Activated T-helper 17 cell treated with anti-CD3 and anti-CD28 coated beads, Interleukin-2, amount 50 U/mL, for 72 hours (primary cell): Measurements from ENCODE around the gene IGSF11. TPM values are rescaled to one million over a fixed set of nuclear protein-coding genes. Genes with fewer than 3 reads are reported as not detected.
A peak's percentile ranks its signal among the peaks of the same experiment; 100 is the strongest.

Experiments
- ATAC-seq: fragments of 150-1000 bp; cut with Tn5 transposase; replicated peaks from 2 replicates; pipeline ENCODE4 v1.10.0; 2021; ENCODE audit warnings: mild to moderate bottlenecking, moderate library complexity
- H3K27ac Mint-ChIP-seq: one replicate; pipeline ENCODE4 v1.8.0; 2022; ENCODE audit warnings: mixed read lengths
- H3K27me3 Mint-ChIP-seq: one replicate; pipeline ENCODE4 v1.8.0; 2022; ENCODE audit warnings: mixed read lengths
- H3K36me3 Mint-ChIP-seq: one replicate; pipeline ENCODE4 v1.8.0; 2022; ENCODE audit warnings: low read depth, mild to moderate bottlenecking, mixed read lengths
- H3K4me1 Mint-ChIP-seq: one replicate; pipeline ENCODE4 v1.8.0; 2022; ENCODE audit warnings: mixed read lengths
- H3K4me3 Mint-ChIP-seq: one replicate; pipeline ENCODE4 v1.8.0; 2022; ENCODE audit warnings: mild to moderate bottlenecking, mixed read lengths
- H3K9me3 Mint-ChIP-seq: one replicate; pipeline ENCODE4 v1.8.0; 2022; ENCODE audit warnings: mixed read lengths
- total RNA-seq, 2 donors: library from RNA; stranded (reverse); gene quantifications; one replicate each; pipeline ENCODE4 v1.2.3, GENCODE V29; 2022

Gene IGSF11
- total RNA-seq, 2 donors from 2014 or later: 0.24 to 0.52 TPM

- no peak overlapping the region for H3K27ac Mint-ChIP-seq
- H3K4me1 Mint-ChIP-seq: peaks cover 18% of the 10 kb centered on the region
- no peak for ATAC-seq
- peak overlapping the region; percentile 47 for H3K4me3 Mint-ChIP-seq
- H3K9me3 Mint-ChIP-seq: no peaks in the 10 kb centered on the region
- H3K36me3 Mint-ChIP-seq: no peaks in the 10 kb centered on the region
- H3K27me3 Mint-ChIP-seq: no peaks in the 10 kb centered on the region
Measured at GRCh38 chr3:118948146-118948545, 86.5 kb downstream of the IGSF11 start.

- Mint-ChIP-seq H3K9me3 (no peaks in the 10 kb centered on the region), H3K27me3 (no peaks in the 10 kb centered on the region), H3K4me1 (peaks cover 28% of the 10 kb centered on the region), H3K4me3 (no peak overlapping the region), H3K36me3 (no peaks in the 10 kb centered on the region), H3K27ac (no peak overlapping the region)
- ATAC-seq: peak; percentile 57
Measured at GRCh38 chr3:118946449-118946848, 88.2 kb downstream of the IGSF11 start.

GRCh38 chr3:118945834-118946233 is 88.8 kb downstream of the IGSF11 start:
- H3K9me3 Mint-ChIP-seq: no peaks in the 10 kb centered on the region
- no peak for ATAC-seq
- H3K27me3 Mint-ChIP-seq: no peaks in the 10 kb centered on the region
- H3K36me3 Mint-ChIP-seq: no peaks in the 10 kb centered on the region
- H3K27ac Mint-ChIP-seq: no peak overlapping the region
- no peak overlapping the region for H3K4me3 Mint-ChIP-seq
- H3K4me1 Mint-ChIP-seq: peaks cover 28% of the 10 kb centered on the region

- Mint-ChIP-seq H3K36me3 (no peaks in the 10 kb centered on the region), H3K27ac (no peak overlapping the region), H3K4me3 (no peak overlapping the region), H3K4me1 (peaks cover 22% of the 10 kb centered on the region), H3K27me3 (no peaks in the 10 kb centered on the region), H3K9me3 (no peaks in the 10 kb centered on the region)
- ATAC-seq: no peak
Measured at GRCh38 chr3:118943597-118943996, 91.0 kb downstream of the IGSF11 start.

- Mint-ChIP-seq H3K27me3 (no peaks in the 10 kb centered on the region), H3K27ac (peak overlapping the region; percentile 49), H3K4me3 (peak overlapping the region; percentile 14), H3K36me3 (no peaks in the 10 kb centered on the region), H3K4me1 (peaks cover 22% of the 10 kb centered on the region), H3K9me3 (no peaks in the 10 kb centered on the region)
- ATAC-seq: no peak
Measured at GRCh38 chr3:118942671-118943070, 92.0 kb downstream of the IGSF11 start.

GRCh38 chr3:118942195-118942594 is 92.5 kb downstream of the IGSF11 start:
- peaks cover 22% of the 10 kb centered on the region for H3K4me1 Mint-ChIP-seq
- H3K36me3 Mint-ChIP-seq: no peaks in the 10 kb centered on the region
- H3K27ac Mint-ChIP-seq: peak overlapping the region; percentile 49
- peak overlapping the region; percentile 14 for H3K4me3 Mint-ChIP-seq
- ATAC-seq: no peak
- H3K9me3 Mint-ChIP-seq: no peaks in the 10 kb centered on the region
- H3K27me3 Mint-ChIP-seq: no peaks in the 10 kb centered on the region

GRCh38 chr3:118941236-118941635 is 93.4 kb downstream of the IGSF11 start:
- H3K27me3 Mint-ChIP-seq: no peaks in the 10 kb centered on the region
- H3K36me3 Mint-ChIP-seq: no peaks in the 10 kb centered on the region
- H3K4me1 Mint-ChIP-seq: peaks cover 22% of the 10 kb centered on the region

GRCh38 chr3:118938183-118938961 is 96.3 kb downstream of the IGSF11 start:
- H3K4me1 Mint-ChIP-seq: peaks cover 17% of the 10 kb centered on the region
- H3K4me3 Mint-ChIP-seq: peak overlapping the region; percentile 4
- H3K27ac Mint-ChIP-seq: no peak overlapping the region
- no peaks in the 10 kb centered on the region for H3K9me3 Mint-ChIP-seq
- no peaks in the 10 kb centered on the region for H3K27me3 Mint-ChIP-seq
- no peaks in the 10 kb centered on the region for H3K36me3 Mint-ChIP-seq
- ATAC-seq: peak; percentile 80

More at GRCh38 chr3:118941236-118941635, 93.4 kb downstream of the IGSF11 start:
- no peak overlapping the region for H3K4me3 Mint-ChIP-seq
- no peak overlapping the region for H3K27ac Mint-ChIP-seq
- no peaks in the 10 kb centered on the region for H3K9me3 Mint-ChIP-seq
- peak; percentile 68 for ATAC-seq

- Mint-ChIP-seq H3K27me3 (no peaks in the 10 kb centered on the region), H3K36me3 (no peaks in the 10 kb centered on the region), H3K4me3 (no peak overlapping the region), H3K27ac (no peak overlapping the region), H3K4me1 (peaks cover 8% of the 10 kb centered on the region), H3K9me3 (no peaks in the 10 kb centered on the region)
- ATAC-seq: no peak
Measured at GRCh38 chr3:118936811-118937210, 97.8 kb downstream of the IGSF11 start.

- Mint-ChIP-seq H3K36me3 (no peaks in the 10 kb centered on the region), H3K27ac (no peak overlapping the region), H3K4me3 (no peak overlapping the region), H3K27me3 (no peaks in the 10 kb centered on the region), H3K4me1 (no peaks in the 10 kb centered on the region), H3K9me3 (no peaks in the 10 kb centered on the region)
- no peak for ATAC-seq
Measured at GRCh38 chr3:118932822-118933558, 101.7 kb downstream of the IGSF11 start.

GRCh38 chr3:118931996-118932395 is 102.7 kb downstream of the IGSF11 start:
- Mint-ChIP-seq H3K4me3 (no peak overlapping the region), H3K27ac (no peak overlapping the region), H3K36me3 (no peaks in the 10 kb centered on the region), H3K4me1 (no peaks in the 10 kb centered on the region), H3K9me3 (no peaks in the 10 kb centered on the region), H3K27me3 (no peaks in the 10 kb centered on the region)
- ATAC-seq: no peak

GRCh38 chr3:118927449-118927848 is 107.2 kb downstream of the IGSF11 start:
- Mint-ChIP-seq H3K27me3 (no peaks in the 10 kb centered on the region), H3K4me1 (no peaks in the 10 kb centered on the region), H3K9me3 (no peaks in the 10 kb centered on the region), H3K36me3 (no peaks in the 10 kb centered on the region), H3K4me3 (no peak overlapping the region), H3K27ac (no peak overlapping the region)
- ATAC-seq: no peak

GRCh38 chr3:118912188-118912587 is 122.5 kb downstream of the IGSF11 start:
- Mint-ChIP-seq H3K9me3 (no peaks in the 10 kb centered on the region), H3K4me3 (no peak overlapping the region), H3K36me3 (no peaks in the 10 kb centered on the region), H3K27me3 (peaks cover 3% of the 10 kb centered on the region), H3K27ac (no peak overlapping the region), H3K4me1 (no peaks in the 10 kb centered on the region)
- ATAC-seq: no peak

- H3K27me3 Mint-ChIP-seq: peaks cover 3% of the 10 kb centered on the region
- H3K4me1 Mint-ChIP-seq: no peaks in the 10 kb centered on the region
- H3K9me3 Mint-ChIP-seq: no peaks in the 10 kb centered on the region
- no peak for ATAC-seq
- H3K27ac Mint-ChIP-seq: no peak overlapping the region
- H3K4me3 Mint-ChIP-seq: no peak overlapping the region
- no peaks in the 10 kb centered on the region for H3K36me3 Mint-ChIP-seq
Measured at GRCh38 chr3:118910332-118910731, 124.3 kb downstream of the IGSF11 start.

- Mint-ChIP-seq H3K27ac (no peak overlapping the region), H3K4me1 (no peaks in the 10 kb centered on the region), H3K9me3 (no peaks in the 10 kb centered on the region), H3K27me3 (peaks cover 3% of the 10 kb centered on the region), H3K36me3 (no peaks in the 10 kb centered on the region), H3K4me3 (no peak overlapping the region)
- no peak for ATAC-seq
Measured at GRCh38 chr3:118909763-118910162, 124.9 kb downstream of the IGSF11 start.
